GM12872 (cell line): Measurements from ENCODE around the gene COL12A1.

ENCODE experiments used
- TF ChIP-seq, protein P1 (sequence below): IDR thresholded peaks from 3 replicates; pipeline ENCODE4 v1.5.1; 2011; ENCODE audit warnings: low read depth, mild to moderate bottlenecking, low read length, moderate library complexity; ENCODE audit not compliant: insufficient read depth

COL12A1 gene

DNA sequence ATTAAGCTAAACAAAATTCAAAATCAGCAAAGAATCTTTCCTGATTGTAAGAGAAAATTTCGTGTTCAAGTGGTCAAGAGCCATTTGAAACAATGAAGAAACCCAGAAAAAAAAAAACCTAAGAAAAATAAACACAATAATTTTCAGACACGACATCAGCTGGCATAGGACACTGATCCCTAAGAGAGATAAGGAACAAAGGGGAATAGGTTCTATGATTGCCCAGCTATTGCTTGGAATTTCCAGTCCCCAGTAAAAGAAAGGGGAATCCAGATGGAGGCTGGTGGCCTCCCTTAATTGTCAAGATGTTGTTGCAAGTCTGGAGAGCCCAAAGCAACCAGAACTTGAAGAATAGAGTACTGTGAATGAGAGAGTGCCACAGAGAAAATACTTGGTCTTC, 48.5 kb downstream of the COL12A1 start:
- TF ChIP-seq, protein P1, sequence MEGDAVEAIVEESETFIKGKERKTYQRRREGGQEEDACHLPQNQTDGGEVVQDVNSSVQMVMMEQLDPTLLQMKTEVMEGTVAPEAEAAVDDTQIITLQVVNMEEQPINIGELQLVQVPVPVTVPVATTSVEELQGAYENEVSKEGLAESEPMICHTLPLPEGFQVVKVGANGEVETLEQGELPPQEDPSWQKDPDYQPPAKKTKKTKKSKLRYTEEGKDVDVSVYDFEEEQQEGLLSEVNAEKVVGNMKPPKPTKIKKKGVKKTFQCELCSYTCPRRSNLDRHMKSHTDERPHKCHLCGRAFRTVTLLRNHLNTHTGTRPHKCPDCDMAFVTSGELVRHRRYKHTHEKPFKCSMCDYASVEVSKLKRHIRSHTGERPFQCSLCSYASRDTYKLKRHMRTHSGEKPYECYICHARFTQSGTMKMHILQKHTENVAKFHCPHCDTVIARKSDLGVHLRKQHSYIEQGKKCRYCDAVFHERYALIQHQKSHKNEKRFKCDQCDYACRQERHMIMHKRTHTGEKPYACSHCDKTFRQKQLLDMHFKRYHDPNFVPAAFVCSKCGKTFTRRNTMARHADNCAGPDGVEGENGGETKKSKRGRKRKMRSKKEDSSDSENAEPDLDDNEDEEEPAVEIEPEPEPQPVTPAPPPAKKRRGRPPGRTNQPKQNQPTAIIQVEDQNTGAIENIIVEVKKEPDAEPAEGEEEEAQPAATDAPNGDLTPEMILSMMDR = no peak

- TF ChIP-seq, protein P1 = no peak
Measured at GRCh38 chr6:75156186-75156878, 49.5 kb downstream of the COL12A1 start.

DNA sequence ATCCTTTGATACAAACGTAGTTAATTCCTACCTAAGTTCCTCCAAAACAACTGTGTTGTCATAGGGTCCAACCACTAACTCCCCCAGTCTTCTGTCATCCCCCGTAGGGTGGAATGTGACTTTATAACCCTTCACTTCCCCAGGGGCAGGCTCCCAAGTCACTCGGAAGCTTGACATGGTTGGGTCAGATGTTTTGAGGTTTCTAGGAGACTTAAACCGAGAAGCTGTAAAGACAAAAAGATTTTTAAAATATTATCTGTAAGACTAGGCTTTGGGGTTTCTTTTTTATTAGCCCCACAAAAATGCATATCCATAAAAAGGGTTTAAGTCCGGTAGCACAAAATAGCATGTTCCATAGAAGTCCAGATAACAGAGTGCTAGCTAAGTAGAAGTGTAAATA, 50.2 kb downstream of the COL12A1 start:
- TF ChIP-seq, protein P1 = no peak

GRCh38 chr6:75154973-75155372, 50.9 kb downstream of the COL12A1 start:
- TF ChIP-seq, protein P1 = no peak

DNA sequence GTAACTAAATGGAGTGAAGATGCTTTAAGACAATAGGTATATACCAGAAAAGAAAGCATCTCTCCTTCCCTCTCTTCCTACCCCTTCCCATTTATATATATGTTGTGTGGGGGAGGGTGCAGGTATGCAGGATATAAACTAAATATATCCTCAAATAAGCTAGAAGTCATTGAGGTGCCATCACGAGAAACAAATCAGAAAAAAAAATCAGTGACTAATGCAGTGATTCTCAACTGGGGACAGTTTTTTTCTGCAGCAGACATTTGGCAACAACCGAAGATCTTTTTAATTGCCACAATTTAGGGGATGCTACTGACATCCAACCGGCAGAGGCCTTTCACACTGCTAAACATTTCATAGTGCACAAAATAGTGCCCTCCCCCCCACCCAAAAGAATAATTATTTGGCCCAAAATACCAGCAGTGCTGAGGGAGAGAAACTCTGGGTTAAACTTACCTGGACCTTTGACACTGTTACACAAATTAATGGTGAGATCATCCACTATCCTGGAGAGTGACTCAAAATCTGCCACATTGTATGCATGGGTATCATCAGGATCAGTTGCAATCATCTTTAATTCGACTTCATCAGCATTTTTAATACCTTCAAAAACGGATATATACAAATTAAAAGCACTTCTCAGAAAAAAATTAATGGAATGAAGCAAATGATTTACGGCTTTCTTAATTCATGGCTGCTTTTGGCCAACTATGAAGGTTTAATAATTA, 55.0 kb downstream of the COL12A1 start:
- TF ChIP-seq, protein P1 = no peak

DNA sequence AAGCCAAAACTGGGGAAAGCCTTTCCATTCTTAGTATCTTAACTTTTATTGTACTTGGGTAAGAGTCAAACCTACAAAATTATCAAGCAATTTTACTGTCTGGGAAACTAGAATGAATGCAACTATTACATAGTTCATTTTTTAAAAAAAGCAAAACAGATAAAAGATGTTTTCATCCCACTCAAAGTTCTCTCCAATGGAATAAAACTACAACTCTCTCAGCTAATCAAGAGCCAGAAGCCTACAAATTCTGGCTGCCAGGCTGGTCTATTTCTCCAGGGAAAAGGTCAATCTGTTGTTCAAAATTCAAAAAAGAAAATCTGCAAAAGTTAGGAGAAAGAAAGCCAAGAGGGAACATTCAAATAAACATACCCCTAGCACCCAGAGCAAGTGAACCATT, 56.2 kb downstream of the COL12A1 start:
- TF ChIP-seq, protein P1 = no peak

- TF ChIP-seq, protein P1 = no peak
Measured at GRCh38 chr6:75149240-75149639, 56.6 kb downstream of the COL12A1 start.
